Measurements from ENCODE around the gene ORM1. TPM values are rescaled to one million over a fixed set of nuclear protein-coding genes. Genes with fewer than 3 reads are reported as not detected.
A peak's percentile ranks its signal among the peaks of the same experiment; 100 is the strongest.
"Not testable (repeated sequence)": the region's sequence is repeated elsewhere in the genome, so short reads cannot be mapped to it uniquely, and the experiment has no call there.

Gene ORM1
- not detected in 3 replicates for total RNA-seq
- long read RNA-seq: 0 reads

- DNase-seq (ENCODE audit: low spot score): peak; percentile 96
- H3K9me3 Mint-ChIP-seq (ENCODE audit: low read depth); H3K4me1 Mint-ChIP-seq (ENCODE audit: low read depth); H3K4me3 Mint-ChIP-seq (ENCODE audit: unreplicated experiment); H3K27me3 Mint-ChIP-seq (ENCODE audit: low read depth); H3K27ac Mint-ChIP-seq (ENCODE audit: unreplicated experiment); H3K36me3 Mint-ChIP-seq (ENCODE audit: low read depth): not testable (repeated sequence)
Measured at GRCh38 chr9:114322831-114323531, at the start of gene ORM1. TSS of gene ORM1 (plus strand) at chr9:114323098. CDS start at chr9:114323134, 36 bp downstream.

DNA sequence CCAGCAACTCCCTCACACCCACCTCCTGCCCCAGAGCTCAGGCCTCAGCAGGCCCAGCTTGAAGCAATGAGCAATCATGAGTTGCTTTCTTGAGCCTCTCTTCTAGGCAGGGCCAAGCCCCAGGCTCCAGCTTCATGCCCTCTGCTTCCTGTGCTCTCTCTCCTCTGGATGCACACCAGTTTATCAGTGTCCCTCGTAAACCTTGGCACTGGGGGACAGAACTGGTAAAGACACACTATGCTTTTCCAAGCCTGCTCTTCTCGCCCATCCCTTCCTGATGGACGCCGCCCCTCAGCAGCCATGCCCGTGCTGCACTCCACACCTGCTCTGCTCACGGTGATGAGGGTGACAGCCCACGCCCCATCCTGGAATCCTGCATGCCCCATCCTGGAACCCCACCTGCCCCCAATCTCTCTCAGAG lies 49.4 kb upstream of the ORM1 start:
- DNase-seq (ENCODE audit: low spot score): peak; percentile 42
- H3K27ac Mint-ChIP-seq (ENCODE audit: unreplicated experiment): no peak overlapping the region
- no peaks in the 10 kb centered on the region for H3K27me3 Mint-ChIP-seq (ENCODE audit: low read depth)
- TF ChIP-seq, protein P1, sequence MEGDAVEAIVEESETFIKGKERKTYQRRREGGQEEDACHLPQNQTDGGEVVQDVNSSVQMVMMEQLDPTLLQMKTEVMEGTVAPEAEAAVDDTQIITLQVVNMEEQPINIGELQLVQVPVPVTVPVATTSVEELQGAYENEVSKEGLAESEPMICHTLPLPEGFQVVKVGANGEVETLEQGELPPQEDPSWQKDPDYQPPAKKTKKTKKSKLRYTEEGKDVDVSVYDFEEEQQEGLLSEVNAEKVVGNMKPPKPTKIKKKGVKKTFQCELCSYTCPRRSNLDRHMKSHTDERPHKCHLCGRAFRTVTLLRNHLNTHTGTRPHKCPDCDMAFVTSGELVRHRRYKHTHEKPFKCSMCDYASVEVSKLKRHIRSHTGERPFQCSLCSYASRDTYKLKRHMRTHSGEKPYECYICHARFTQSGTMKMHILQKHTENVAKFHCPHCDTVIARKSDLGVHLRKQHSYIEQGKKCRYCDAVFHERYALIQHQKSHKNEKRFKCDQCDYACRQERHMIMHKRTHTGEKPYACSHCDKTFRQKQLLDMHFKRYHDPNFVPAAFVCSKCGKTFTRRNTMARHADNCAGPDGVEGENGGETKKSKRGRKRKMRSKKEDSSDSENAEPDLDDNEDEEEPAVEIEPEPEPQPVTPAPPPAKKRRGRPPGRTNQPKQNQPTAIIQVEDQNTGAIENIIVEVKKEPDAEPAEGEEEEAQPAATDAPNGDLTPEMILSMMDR (IDR thresholded peaks at IDR 0.05): no peak
- no peaks in the 10 kb centered on the region for H3K9me3 Mint-ChIP-seq (ENCODE audit: low read depth)
- peaks cover 14% of the 10 kb centered on the region for H3K36me3 Mint-ChIP-seq (ENCODE audit: low read depth)
- no peak overlapping the region for H3K4me3 Mint-ChIP-seq (ENCODE audit: unreplicated experiment)
- peaks cover 26% of the 10 kb centered on the region for H3K4me1 Mint-ChIP-seq (ENCODE audit: low read depth)

GRCh38 chr9:114274217-114274616 lies 48.7 kb upstream of the ORM1 start:
- TF ChIP-seq, protein P1 (IDR thresholded peaks at IDR 0.05): no peak
- H3K27ac Mint-ChIP-seq (ENCODE audit: unreplicated experiment): no peak overlapping the region

GRCh38 chr9:114275246-114276004 lies 47.5 kb upstream of the ORM1 start:
- peak; percentile 67 for DNase-seq (ENCODE audit: low spot score)
- no peaks in the 10 kb centered on the region for H3K9me3 Mint-ChIP-seq (ENCODE audit: low read depth)
- TF ChIP-seq, protein P1 (IDR thresholded peaks at IDR 0.05): no peak
- H3K27me3 Mint-ChIP-seq (ENCODE audit: low read depth): no peaks in the 10 kb centered on the region
- no peak overlapping the region for H3K4me3 Mint-ChIP-seq (ENCODE audit: unreplicated experiment)
- H3K36me3 Mint-ChIP-seq (ENCODE audit: low read depth): peaks cover 11% of the 10 kb centered on the region
- peak overlapping the region; percentile 92 for H3K27ac Mint-ChIP-seq (ENCODE audit: unreplicated experiment)
- peaks cover 36% of the 10 kb centered on the region for H3K4me1 Mint-ChIP-seq (ENCODE audit: low read depth)

More at GRCh38 chr9:114274217-114274616, 48.7 kb upstream of the ORM1 start:
- H3K36me3 Mint-ChIP-seq (ENCODE audit: low read depth): peaks cover 11% of the 10 kb centered on the region
- peaks cover 34% of the 10 kb centered on the region for H3K4me1 Mint-ChIP-seq (ENCODE audit: low read depth)
- no peak overlapping the region for H3K4me3 Mint-ChIP-seq (ENCODE audit: unreplicated experiment)
- DNase-seq (ENCODE audit: low spot score): peak; percentile 27
- no peaks in the 10 kb centered on the region for H3K9me3 Mint-ChIP-seq (ENCODE audit: low read depth)
- no peaks in the 10 kb centered on the region for H3K27me3 Mint-ChIP-seq (ENCODE audit: low read depth)

DNA sequence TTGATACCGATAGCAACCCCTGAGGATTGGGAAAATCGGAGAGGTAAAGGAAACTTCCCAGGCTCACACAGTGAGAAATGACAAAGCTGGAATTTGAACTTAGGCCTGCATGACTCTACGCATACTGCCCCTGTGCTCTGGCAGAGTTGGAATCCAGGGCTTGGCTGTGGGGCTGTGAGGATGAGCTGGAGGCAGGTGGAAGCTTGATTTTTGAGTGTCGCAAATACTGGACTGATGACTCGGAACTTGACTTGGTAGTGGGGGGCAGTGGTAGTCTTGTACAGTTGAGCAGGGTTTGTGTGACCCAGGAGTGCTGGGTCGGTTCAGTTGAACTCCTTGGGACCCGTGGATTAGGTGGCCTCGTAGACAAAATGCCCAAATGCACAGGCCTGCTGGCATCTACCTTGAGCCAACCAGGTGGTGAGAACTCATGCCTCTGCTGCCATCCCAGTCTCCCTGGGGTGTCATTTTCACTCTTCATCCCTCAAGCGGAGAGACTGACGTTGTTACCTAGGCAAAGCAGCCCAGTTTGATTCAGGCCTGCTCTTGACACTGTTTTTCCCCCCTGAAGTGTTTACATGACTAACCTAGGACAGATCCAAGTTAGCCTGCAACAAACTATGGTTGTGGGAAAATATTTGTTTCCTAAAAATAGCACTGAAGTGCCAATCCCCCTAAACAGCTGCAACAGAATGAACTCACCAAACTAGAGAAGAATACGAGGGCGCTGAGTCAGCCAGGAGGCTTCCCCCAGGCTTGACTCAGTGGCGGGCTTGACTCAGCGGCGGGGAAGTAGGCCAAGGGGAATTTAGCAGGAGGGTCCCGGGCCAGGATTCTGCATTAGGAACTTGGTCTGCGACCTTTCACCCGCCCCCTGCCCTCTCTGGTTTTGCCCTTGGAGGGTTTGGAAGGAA lies 45.7 kb upstream of the ORM1 start:
- H3K9me3 Mint-ChIP-seq (ENCODE audit: low read depth): no peaks in the 10 kb centered on the region
- DNase-seq (ENCODE audit: low spot score): peak; percentile 53
- H3K27ac Mint-ChIP-seq (ENCODE audit: unreplicated experiment): peak overlapping the region; percentile 92
- H3K4me1 Mint-ChIP-seq (ENCODE audit: low read depth): peaks cover 45% of the 10 kb centered on the region
- no peak overlapping the region for H3K4me3 Mint-ChIP-seq (ENCODE audit: unreplicated experiment)
- H3K27me3 Mint-ChIP-seq (ENCODE audit: low read depth): no peaks in the 10 kb centered on the region
- H3K36me3 Mint-ChIP-seq (ENCODE audit: low read depth): peaks cover 13% of the 10 kb centered on the region
- TF ChIP-seq, protein P1 (IDR thresholded peaks at IDR 0.05): no peak

All from chondrocyte (in vitro differentiated cells).